Measurements from ENCODE around the gene SEC24D. TPM values are rescaled to one million over a fixed set of nuclear protein-coding genes. Genes with fewer than 3 reads are reported as not detected.

Gene SEC24D
- total RNA-seq, 3 donors from 2014 or later = 24.4 to 32.7 (median 30.7) TPM

DNA sequence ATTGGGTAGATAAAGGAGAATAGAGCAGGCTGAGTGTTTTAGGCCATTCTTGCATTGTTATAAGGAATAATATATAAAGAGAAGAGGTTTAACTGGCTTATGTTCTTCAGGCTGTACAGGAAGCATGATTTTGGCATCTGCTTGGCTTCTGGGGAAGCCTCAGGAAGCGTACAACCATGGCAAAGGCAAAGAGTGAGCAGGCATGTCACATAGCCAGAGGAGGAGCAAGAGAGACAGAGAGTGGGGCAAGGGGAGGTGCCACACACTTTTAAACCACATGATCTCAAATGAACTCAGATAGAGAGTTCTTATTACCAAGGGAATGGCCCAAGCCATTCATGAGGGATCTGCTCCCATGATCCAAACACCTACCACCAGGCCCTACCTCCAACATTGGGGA is 155.1 kb downstream of the SEC24D start:
- Mint-ChIP-seq H3K36me3 (ENCODE audit: insufficient read depth) (no peaks in the 10 kb centered on the region), H3K4me3 (no peak overlapping the region), H3K9me3 (no peaks in the 10 kb centered on the region), H3K27me3 (ENCODE audit: low read depth) (no peaks in the 10 kb centered on the region), H3K4me1 (ENCODE audit: low read depth) (no peaks in the 10 kb centered on the region)
- ATAC-seq (no peak), DNase-seq (no peak)

- Mint-ChIP-seq H3K4me3 (no peak overlapping the region), H3K36me3 (ENCODE audit: insufficient read depth) (no peaks in the 10 kb centered on the region), H3K9me3 (no peaks in the 10 kb centered on the region), H3K27me3 (ENCODE audit: low read depth) (no peaks in the 10 kb centered on the region), H3K4me1 (ENCODE audit: low read depth) (no peaks in the 10 kb centered on the region)
- DNase-seq (no peak), ATAC-seq (no peak)
Measured at GRCh38 chr4:118676128-118676527, 159.8 kb downstream of the SEC24D start.

Other genes starting within 250 kb of the SEC24D start
- 10 to 100 TPM; 38.5 to 45.6 (median 39.4) TPM for gene METTL14, start 150.7 kb downstream of the SEC24D start, total RNA-seq
- under 1 TPM; 0.15 to 0.27 (median 0.24) TPM for gene SYNPO2, start 52.7 kb upstream of the SEC24D start, total RNA-seq

Data from activated T-cell treated with anti-CD3 and anti-CD28 coated beads, Interleukin-2, amount 50 U/mL, for 4 hours (primary cell).